GM23338 (cell line): ENCODE results near the gene PPM1H.

ENCODE experiments used
- CREB1 ChIP-seq: fragments of 250-450 bp; sonication (Bioruptor Pico); IDR thresholded peaks from 2 replicates; pipeline ENCODE4 v1.5.0; 2020; ENCODE audit warnings: low read depth, mild to moderate bottlenecking, moderate library complexity
- EZH2 ChIP-seq: fragments of 200-600 bp; sonication (generic); IDR thresholded peaks from one replicate; pipeline ENCODE4 v1.8.0; 2017; ENCODE audit warnings: antibody characterized with exemption, mild to moderate bottlenecking, low read depth; ENCODE audit not compliant: unreplicated experiment
- EZH2phosphoT487 ChIP-seq: fragments of 200-600 bp; sonication (generic); IDR thresholded peaks from one replicate; pipeline ENCODE4 v1.8.1; 2018; ENCODE audit warnings: antibody characterized with exemption; ENCODE audit not compliant: unreplicated experiment
- JUNB ChIP-seq: IDR thresholded peaks from one replicate; pipeline ENCODE4 v1.6.1; 2016; ENCODE audit warnings: antibody characterized with exemption; ENCODE audit not compliant: unreplicated experiment
- NANOG ChIP-seq: IDR thresholded peaks from 2 replicates; pipeline ENCODE4 v1.6.1; 2016; ENCODE audit warnings: antibody characterized with exemption, borderline replicate concordance
- POLR2AphosphoS5 ChIP-seq: IDR thresholded peaks from 2 replicates; pipeline ENCODE4 v1.6.1; 2016; ENCODE audit warnings: antibody characterized with exemption, low read depth
- STAT1 ChIP-seq: IDR thresholded peaks from one replicate; pipeline ENCODE4 v1.6.1; 2016; ENCODE audit warnings: antibody characterized with exemption; ENCODE audit not compliant: unreplicated experiment
- ZNF114 ChIP-seq: fragments of 250-450 bp; sonication (Bioruptor Pico); IDR thresholded peaks from 2 replicates; pipeline ENCODE4 v1.5.0; 2020; ENCODE audit warnings: mild to moderate bottlenecking, moderate library complexity
- ZNF331 ChIP-seq: fragments of 250-450 bp; sonication (Bioruptor Pico); IDR thresholded peaks from 2 replicates; pipeline ENCODE4 v1.5.0; 2020; ENCODE audit warnings: low read depth, mild to moderate bottlenecking, moderate library complexity
- TF ChIP-seq, protein P1 (sequence below), 2 experiments: fragments of 200-600 bp in 1 of 2; sonication (generic) in 1 of 2; conservative IDR thresholded peaks; 2 replicates each; pipeline versions ENCODE4 v1.5.1 to v1.6.1; 2016 to 2017; ENCODE audit warnings: antibody characterized with exemption in 2 of 2, low read depth in 2 of 2, mild to moderate bottlenecking in 2 of 2, moderate library complexity in 1 of 2
- TF ChIP-seq, protein P2 (sequence below): IDR thresholded peaks from one replicate; pipeline ENCODE4 v1.6.1; 2018; ENCODE audit warnings: antibody characterized with exemption; ENCODE audit not compliant: unreplicated experiment
- TF ChIP-seq, protein P3 (sequence below): fragments of 250-450 bp; sonication (Bioruptor Pico); IDR thresholded peaks from 2 replicates; pipeline ENCODE4 v1.5.0; 2020; ENCODE audit warnings: mild to moderate bottlenecking, moderate library complexity
- TF ChIP-seq, protein P4 (sequence below): IDR thresholded peaks from 2 replicates; pipeline ENCODE4 v1.6.1; 2016; ENCODE audit warnings: antibody characterized with exemption

DNA sequence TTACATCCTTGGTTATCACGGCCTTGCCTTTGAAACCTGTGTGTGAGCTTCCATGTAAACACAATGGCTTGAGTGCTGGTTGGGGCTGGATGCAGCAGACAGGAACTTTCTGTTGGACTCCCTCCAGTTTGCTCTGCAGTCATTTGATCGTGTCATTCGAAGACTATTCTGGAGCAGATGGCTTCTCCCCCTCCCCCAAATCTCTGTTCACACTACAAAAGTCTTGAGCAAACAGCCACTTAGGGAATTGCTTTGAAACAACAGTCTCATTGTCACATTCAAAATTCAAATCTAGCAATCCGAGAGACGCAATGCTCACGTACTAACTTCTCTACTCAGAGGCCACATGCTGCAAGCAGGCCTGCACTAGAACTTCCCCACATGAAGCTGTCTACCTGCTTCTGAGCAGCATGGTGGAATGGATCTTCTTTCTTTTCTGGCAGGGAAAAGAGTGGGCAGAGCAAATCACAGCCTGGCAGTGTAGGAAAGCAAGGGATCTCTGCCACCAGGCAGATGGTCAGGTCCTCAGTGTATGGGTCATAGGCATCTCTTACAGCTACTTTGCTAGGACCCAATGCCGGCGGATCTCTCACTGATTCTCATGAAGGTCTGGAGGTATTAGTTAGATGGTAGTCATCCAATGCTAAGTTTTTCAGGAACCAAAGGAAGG lies 214.2 kb downstream of the PPM1H start:
- TF ChIP-seq, protein P1, sequence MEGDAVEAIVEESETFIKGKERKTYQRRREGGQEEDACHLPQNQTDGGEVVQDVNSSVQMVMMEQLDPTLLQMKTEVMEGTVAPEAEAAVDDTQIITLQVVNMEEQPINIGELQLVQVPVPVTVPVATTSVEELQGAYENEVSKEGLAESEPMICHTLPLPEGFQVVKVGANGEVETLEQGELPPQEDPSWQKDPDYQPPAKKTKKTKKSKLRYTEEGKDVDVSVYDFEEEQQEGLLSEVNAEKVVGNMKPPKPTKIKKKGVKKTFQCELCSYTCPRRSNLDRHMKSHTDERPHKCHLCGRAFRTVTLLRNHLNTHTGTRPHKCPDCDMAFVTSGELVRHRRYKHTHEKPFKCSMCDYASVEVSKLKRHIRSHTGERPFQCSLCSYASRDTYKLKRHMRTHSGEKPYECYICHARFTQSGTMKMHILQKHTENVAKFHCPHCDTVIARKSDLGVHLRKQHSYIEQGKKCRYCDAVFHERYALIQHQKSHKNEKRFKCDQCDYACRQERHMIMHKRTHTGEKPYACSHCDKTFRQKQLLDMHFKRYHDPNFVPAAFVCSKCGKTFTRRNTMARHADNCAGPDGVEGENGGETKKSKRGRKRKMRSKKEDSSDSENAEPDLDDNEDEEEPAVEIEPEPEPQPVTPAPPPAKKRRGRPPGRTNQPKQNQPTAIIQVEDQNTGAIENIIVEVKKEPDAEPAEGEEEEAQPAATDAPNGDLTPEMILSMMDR (conservative IDR thresholded peaks at IDR 0.05; ENCODE audit: low read depth in 2 of 2), result no peak
- TF ChIP-seq POLR2AphosphoS5 (no peak), JUNB (no peak), EZH2 (no peak), EZH2phosphoT487 (no peak), CREB1 (CRISPR knock-in tag) (no peak), STAT1 (no peak), ZNF331 (CRISPR knock-in tag) (no peak), ZNF114 (CRISPR knock-in tag) (no peak), NANOG (no peak)
- TF ChIP-seq, protein P2, sequence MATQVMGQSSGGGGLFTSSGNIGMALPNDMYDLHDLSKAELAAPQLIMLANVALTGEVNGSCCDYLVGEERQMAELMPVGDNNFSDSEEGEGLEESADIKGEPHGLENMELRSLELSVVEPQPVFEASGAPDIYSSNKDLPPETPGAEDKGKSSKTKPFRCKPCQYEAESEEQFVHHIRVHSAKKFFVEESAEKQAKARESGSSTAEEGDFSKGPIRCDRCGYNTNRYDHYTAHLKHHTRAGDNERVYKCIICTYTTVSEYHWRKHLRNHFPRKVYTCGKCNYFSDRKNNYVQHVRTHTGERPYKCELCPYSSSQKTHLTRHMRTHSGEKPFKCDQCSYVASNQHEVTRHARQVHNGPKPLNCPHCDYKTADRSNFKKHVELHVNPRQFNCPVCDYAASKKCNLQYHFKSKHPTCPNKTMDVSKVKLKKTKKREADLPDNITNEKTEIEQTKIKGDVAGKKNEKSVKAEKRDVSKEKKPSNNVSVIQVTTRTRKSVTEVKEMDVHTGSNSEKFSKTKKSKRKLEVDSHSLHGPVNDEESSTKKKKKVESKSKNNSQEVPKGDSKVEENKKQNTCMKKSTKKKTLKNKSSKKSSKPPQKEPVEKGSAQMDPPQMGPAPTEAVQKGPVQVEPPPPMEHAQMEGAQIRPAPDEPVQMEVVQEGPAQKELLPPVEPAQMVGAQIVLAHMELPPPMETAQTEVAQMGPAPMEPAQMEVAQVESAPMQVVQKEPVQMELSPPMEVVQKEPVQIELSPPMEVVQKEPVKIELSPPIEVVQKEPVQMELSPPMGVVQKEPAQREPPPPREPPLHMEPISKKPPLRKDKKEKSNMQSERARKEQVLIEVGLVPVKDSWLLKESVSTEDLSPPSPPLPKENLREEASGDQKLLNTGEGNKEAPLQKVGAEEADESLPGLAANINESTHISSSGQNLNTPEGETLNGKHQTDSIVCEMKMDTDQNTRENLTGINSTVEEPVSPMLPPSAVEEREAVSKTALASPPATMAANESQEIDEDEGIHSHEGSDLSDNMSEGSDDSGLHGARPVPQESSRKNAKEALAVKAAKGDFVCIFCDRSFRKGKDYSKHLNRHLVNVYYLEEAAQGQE, result no peak
- TF ChIP-seq, protein P3, sequence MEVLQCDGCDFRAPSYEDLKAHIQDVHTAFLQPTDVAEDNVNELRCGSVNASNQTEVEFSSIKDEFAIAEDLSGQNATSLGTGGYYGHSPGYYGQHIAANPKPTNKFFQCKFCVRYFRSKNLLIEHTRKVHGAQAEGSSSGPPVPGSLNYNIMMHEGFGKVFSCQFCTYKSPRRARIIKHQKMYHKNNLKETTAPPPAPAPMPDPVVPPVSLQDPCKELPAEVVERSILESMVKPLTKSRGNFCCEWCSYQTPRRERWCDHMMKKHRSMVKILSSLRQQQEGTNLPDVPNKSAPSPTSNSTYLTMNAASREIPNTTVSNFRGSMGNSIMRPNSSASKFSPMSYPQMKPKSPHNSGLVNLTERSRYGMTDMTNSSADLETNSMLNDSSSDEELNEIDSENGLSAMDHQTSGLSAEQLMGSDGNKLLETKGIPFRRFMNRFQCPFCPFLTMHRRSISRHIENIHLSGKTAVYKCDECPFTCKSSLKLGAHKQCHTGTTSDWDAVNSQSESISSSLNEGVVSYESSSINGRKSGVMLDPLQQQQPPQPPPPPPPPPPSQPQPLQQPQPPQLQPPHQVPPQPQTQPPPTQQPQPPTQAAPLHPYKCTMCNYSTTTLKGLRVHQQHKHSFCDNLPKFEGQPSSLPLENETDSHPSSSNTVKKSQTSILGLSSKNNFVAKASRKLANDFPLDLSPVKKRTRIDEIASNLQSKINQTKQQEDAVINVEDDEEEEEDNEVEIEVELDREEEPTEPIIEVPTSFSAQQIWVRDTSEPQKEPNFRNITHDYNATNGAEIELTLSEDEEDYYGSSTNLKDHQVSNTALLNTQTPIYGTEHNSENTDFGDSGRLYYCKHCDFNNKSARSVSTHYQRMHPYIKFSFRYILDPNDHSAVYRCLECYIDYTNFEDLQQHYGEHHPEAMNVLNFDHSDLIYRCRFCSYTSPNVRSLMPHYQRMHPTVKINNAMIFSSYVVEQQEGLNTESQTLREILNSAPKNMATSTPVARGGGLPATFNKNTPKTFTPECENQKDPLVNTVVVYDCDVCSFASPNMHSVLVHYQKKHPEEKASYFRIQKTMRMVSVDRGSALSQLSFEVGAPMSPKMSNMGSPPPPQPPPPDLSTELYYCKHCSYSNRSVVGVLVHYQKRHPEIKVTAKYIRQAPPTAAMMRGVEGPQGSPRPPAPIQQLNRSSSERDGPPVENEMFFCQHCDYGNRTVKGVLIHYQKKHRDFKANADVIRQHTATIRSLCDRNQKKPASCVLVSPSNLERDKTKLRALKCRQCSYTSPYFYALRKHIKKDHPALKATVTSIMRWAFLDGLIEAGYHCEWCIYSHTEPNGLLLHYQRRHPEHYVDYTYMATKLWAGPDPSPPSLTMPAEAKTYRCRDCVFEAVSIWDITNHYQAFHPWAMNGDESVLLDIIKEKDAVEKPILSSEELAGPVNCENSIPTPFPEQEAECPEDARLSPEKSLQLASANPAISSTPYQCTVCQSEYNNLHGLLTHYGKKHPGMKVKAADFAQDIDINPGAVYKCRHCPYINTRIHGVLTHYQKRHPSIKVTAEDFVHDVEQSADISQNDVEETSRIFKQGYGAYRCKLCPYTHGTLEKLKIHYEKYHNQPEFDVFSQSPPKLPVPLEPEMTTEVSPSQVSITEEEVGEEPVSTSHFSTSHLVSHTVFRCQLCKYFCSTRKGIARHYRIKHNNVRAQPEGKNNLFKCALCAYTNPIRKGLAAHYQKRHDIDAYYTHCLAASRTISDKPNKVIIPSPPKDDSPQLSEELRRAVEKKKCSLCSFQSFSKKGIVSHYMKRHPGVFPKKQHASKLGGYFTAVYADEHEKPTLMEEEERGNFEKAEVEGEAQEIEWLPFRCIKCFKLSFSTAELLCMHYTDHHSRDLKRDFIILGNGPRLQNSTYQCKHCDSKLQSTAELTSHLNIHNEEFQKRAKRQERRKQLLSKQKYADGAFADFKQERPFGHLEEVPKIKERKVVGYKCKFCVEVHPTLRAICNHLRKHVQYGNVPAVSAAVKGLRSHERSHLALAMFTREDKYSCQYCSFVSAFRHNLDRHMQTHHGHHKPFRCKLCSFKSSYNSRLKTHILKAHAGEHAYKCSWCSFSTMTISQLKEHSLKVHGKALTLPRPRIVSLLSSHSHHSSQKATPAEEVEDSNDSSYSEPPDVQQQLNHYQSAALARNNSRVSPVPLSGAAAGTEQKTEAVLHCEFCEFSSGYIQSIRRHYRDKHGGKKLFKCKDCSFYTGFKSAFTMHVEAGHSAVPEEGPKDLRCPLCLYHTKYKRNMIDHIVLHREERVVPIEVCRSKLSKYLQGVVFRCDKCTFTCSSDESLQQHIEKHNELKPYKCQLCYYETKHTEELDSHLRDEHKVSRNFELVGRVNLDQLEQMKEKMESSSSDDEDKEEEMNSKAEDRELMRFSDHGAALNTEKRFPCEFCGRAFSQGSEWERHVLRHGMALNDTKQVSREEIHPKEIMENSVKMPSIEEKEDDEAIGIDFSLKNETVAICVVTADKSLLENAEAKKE (CRISPR knock-in tag), result no peak
- TF ChIP-seq, protein P4, sequence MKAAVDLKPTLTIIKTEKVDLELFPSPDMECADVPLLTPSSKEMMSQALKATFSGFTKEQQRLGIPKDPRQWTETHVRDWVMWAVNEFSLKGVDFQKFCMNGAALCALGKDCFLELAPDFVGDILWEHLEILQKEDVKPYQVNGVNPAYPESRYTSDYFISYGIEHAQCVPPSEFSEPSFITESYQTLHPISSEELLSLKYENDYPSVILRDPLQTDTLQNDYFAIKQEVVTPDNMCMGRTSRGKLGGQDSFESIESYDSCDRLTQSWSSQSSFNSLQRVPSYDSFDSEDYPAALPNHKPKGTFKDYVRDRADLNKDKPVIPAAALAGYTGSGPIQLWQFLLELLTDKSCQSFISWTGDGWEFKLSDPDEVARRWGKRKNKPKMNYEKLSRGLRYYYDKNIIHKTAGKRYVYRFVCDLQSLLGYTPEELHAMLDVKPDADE, result no peak
